Measurements from ENCODE around the gene COL11A2.

COL11A2 gene

GRCh38 chr6:33217681-33218080 lies 25.4 kb upstream of the COL11A2 start:
- in situ Hi-C loops (cut with HindIII; ENCODE audit: low sequenced_read_pairs), result no loop called here
- DNase-seq (ENCODE audit: low read depth, low spot score), result no peak
- TF ChIP-seq CTCF (IDR thresholded peaks at IDR 0.05; ENCODE audit: low read depth, low read length), result no peak
- H3K4me3 ChIP-seq (ENCODE audit: low read depth, low read length), result no peak overlapping the region

GRCh38 chr6:33217246-33217645 lies 25.0 kb upstream of the COL11A2 start:
- no peak for TF ChIP-seq CTCF (IDR thresholded peaks at IDR 0.05; ENCODE audit: low read depth, low read length)
- in situ Hi-C loops (cut with HindIII; ENCODE audit: low sequenced_read_pairs), result no loop called here
- no peak overlapping the region for H3K4me3 ChIP-seq (ENCODE audit: low read depth, low read length)

GRCh38 chr6:33216117-33216649 lies 23.9 kb upstream of the COL11A2 start:
- in situ Hi-C loops (cut with HindIII; ENCODE audit: low sequenced_read_pairs), result no loop called here
- no peak overlapping the region for H3K4me3 ChIP-seq (ENCODE audit: low read depth, low read length)
- no peak for TF ChIP-seq CTCF (IDR thresholded peaks at IDR 0.05; ENCODE audit: low read depth, low read length)
- no peak for DNase-seq (ENCODE audit: low read depth, low spot score)

More at GRCh38 chr6:33217246-33217645, 25.0 kb upstream of the COL11A2 start:
- DNase-seq (ENCODE audit: low read depth, low spot score), result no peak

GRCh38 chr6:33215271-33216116 lies 23.2 kb upstream of the COL11A2 start:
- in situ Hi-C loops (cut with HindIII; ENCODE audit: low sequenced_read_pairs), result no loop called here
- no peak for TF ChIP-seq CTCF (IDR thresholded peaks at IDR 0.05; ENCODE audit: low read depth, low read length)
- DNase-seq (ENCODE audit: low read depth, low spot score), result no peak
- no peak overlapping the region for H3K4me3 ChIP-seq (ENCODE audit: low read depth, low read length)

GRCh38 chr6:33213989-33214335 lies 21.7 kb upstream of the COL11A2 start:
- peak overlapping the region; percentile 51 for H3K4me3 ChIP-seq (ENCODE audit: low read depth, low read length)
- in situ Hi-C loops (cut with HindIII; ENCODE audit: low sequenced_read_pairs), result no loop called here
- TF ChIP-seq CTCF (IDR thresholded peaks at IDR 0.05; ENCODE audit: low read depth, low read length), result no peak
- no peak for DNase-seq (ENCODE audit: low read depth, low spot score)

GRCh38 chr6:33213166-33213988 lies 21.1 kb upstream of the COL11A2 start:
- DNase-seq (ENCODE audit: low read depth, low spot score), result no peak
- TF ChIP-seq CTCF (IDR thresholded peaks at IDR 0.05; ENCODE audit: low read depth, low read length), result no peak
- in situ Hi-C loops (cut with HindIII; ENCODE audit: low sequenced_read_pairs), result no loop called here
- H3K4me3 ChIP-seq (ENCODE audit: low read depth, low read length), result peak overlapping the region; percentile 51
